PC-3 (cell line): Measurements from ENCODE around the gene PCBP3.

ENCODE experiments used
- EZH2phosphoT487 ChIP-seq: fragments of 300-600 bp; sonication (generic); IDR thresholded peaks from 2 replicates; pipeline ENCODE4 v1.6.1; 2018; ENCODE audit warnings: mild to moderate bottlenecking, antibody characterized with exemption, low read length, borderline replicate concordance
- TF ChIP-seq, protein P1 (sequence below): fragments of 300-600 bp; sonication (generic); conservative IDR thresholded peaks from 2 replicates; pipeline ENCODE4 v1.5.1; 2017; ENCODE audit warnings: antibody characterized with exemption, low read depth, mild to moderate bottlenecking, low read length

DNA sequence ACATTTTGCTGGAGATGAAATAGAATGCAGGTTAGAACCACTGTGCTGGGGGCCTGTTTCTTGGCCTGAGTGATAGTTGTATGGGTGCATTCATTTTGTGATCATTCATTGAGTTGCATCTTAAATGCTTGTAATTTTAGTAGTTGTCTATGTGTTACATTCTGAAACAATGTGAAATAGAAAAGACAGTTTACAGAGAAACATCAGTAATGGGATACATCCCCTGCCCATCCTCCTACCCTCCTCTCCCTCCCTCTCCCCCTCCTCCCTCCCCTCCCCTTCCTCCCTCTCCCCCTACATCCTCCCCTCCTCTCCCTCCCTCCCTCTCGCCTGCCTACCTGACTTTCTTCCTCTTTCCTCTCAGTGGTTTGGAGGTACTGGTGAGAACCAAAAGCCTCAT lies 283.5 kb downstream of the PCBP3 start:
- TF ChIP-seq, protein P1, sequence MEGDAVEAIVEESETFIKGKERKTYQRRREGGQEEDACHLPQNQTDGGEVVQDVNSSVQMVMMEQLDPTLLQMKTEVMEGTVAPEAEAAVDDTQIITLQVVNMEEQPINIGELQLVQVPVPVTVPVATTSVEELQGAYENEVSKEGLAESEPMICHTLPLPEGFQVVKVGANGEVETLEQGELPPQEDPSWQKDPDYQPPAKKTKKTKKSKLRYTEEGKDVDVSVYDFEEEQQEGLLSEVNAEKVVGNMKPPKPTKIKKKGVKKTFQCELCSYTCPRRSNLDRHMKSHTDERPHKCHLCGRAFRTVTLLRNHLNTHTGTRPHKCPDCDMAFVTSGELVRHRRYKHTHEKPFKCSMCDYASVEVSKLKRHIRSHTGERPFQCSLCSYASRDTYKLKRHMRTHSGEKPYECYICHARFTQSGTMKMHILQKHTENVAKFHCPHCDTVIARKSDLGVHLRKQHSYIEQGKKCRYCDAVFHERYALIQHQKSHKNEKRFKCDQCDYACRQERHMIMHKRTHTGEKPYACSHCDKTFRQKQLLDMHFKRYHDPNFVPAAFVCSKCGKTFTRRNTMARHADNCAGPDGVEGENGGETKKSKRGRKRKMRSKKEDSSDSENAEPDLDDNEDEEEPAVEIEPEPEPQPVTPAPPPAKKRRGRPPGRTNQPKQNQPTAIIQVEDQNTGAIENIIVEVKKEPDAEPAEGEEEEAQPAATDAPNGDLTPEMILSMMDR, result no peak
- no peak for TF ChIP-seq EZH2phosphoT487
